ENCODE measurements around the gene GLT6D1.

- TF ChIP-seq CTCF (IDR thresholded peaks at IDR 0.05) (no peak), POLR2A (IDR thresholded peaks at IDR 0.05) (no peak), POLR2AphosphoS5 (IDR thresholded peaks at IDR 0.05) (no peak)
Observed at GRCh38 chr9:135616619-135617537, 22.5 kb downstream of the GLT6D1 start.
